Mucosa of gallbladder (tissue), 1 donor: Measurements from ENCODE around the gene AKAP6. TPM values are rescaled to one million over a fixed set of nuclear protein-coding genes. Genes with fewer than 3 reads are reported as not detected.
A peak's percentile ranks its signal among the peaks of the same experiment; 100 is the strongest.
"Not testable (repeated sequence)": the region's sequence is repeated elsewhere in the genome, so short reads cannot be mapped to it uniquely, and the experiment has no call there.

ENCODE experiments used
- DNase-seq: peaks from one replicate; pipeline ENCODE4 v3.0.0-alpha.2; 2020; ENCODE audit warnings: low spot score
- total RNA-seq: library from RNA; stranded (reverse); gene quantifications from one replicate; pipeline ENCODE4 v1.2.1, GENCODE V29; 2021
- donor health status: DM: no; HTN: no; CAD: no.

Gene AKAP6
- total RNA-seq, 1 donor from 2014 or later = 40.1 TPM

DNA sequence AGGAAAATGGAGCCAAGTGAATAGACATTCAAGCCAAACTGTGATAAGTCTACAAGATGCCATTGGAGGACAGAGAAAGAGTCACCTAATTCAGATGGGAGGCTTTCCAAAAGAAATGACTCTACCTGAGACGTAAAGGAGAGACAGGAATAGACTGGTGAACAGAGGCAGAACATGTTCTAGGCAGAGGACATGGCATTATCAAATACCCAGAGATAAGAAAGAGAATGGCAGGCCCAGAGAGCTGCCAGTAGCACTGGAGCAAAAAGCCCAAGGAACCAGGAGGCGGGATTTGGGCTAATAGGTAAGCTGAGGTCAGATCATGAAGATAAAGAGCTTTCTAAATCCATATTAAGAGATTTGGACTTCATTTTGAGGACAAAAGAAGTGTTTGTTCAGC lies 207.1 kb downstream of the AKAP6 start:
- no peak for DNase-seq

DNA sequence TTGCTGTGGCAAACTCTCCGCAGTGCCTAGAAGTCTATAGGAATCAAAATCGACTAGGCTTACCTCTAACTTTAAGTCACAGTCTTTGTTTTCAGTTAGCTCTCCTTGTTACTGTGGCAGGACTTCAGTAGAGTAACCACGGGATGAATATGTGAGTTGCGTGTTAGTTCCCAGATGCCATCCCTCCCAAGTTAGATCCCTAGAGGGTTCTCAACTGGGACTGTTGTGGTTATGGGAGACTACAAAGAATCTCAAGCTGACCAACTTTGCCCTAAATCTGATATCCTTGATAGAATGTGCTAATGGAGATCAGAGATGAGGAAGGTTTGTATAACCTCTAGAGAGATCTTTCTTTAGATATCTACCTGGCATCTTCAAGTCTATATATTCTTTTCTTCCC lies 208.1 kb downstream of the AKAP6 start:
- DNase-seq = no peak

DNA sequence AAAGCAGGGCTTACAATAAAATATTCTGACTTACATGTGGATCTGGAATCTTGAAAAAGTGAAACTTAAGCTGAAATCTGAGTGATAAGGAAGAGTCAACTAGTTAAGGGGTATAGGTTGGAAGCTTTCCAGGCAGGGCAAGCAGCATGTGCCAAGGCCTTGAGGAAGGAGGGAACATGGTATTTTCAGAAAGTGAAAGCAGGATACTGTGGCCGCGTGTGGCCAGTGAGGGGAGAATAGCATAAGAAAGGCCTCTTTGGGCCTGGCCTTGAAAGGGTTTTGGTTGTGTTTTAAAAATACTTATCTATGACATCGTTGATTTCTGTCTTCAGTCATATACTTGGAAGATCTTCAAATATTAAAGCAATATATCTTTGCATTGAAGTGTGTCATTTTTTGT lies 213.4 kb downstream of the AKAP6 start:
- peak; percentile 13 for DNase-seq

DNA sequence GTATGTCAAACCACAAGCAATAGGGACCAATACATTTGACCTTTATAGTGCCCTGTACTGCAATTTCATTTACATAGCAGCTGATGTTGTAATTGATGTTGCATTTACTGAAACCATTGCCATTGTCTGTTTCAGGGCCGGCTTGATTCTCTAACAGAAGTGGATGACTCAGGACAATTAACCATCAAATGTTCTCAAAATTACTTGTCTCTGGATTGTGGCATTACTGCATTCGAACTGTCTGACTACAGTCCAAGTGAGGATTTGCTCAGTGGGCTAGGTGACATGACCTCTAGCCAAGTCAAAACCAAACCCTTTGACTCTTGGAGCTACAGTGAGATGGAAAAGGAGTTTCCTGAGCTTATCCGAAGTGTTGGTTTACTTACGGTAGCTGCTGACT lies 216.0 kb downstream of the AKAP6 start:
- DNase-seq = no peak

DNA sequence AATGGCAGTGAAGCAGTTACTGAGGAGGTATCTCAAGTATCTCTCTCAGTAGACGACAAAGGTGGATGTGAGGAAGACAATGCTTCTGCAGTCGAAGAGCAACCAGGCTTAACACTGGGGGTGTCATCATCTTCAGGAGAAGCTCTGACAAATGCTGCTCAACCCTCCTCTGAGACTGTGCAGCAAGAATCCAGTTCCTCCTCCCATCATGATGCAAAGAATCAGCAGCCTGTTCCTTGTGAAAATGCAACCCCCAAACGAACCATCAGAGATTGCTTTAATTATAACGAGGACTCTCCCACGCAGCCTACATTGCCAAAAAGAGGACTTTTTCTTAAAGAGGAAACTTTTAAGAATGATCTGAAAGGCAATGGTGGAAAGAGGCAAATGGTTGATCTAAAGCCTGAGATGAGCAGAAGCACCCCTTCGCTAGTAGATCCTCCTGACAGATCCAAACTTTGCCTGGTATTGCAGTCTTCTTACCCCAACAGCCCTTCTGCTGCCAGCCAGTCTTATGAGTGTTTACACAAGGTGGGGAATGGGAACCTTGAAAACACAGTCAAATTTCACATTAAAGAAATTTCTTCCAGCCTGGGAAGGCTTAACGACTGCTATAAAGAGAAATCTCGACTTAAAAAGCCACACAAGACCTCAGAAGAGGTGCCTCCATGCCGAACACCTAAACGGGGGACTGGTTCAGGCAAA lies 216.6 kb downstream of the AKAP6 start:
- DNase-seq = no peak

DNA sequence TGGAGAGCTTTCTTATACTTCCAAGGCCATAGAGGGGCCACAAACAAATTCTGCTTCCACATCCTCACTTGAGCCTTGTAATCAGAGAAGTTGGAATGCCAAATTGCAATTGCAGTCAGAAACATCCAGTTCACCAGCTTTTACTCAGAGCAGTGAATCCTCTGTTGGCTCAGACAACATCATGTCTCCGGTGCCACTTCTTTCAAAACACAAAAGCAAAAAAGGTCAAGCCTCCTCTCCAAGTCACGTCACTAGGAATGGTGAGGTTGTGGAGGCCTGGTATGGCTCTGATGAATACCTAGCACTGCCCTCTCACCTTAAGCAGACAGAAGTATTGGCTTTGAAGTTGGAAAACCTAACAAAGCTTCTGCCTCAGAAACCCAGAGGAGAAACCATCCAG lies 217.1 kb downstream of the AKAP6 start:
- no peak for DNase-seq

DNA sequence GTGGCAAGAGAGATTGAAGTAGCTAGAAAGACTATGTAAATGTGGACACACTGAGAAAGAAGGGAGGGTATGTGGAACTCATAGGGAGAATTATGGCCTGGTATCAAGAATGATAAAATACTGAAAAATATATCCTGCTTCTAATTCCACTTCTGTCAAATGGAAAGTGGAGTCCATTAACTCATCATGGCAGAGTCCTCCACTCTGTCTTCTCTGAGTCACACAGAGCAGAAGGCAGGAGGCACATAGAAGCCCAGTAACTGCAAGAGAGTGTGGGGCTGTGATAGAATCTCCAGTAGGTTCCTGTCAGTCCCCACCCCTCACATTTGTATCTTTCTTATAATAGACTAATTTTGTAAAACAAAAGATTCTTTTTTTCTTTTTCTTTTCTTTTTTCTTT lies 223.7 kb downstream of the AKAP6 start:
- no peak for DNase-seq

DNA sequence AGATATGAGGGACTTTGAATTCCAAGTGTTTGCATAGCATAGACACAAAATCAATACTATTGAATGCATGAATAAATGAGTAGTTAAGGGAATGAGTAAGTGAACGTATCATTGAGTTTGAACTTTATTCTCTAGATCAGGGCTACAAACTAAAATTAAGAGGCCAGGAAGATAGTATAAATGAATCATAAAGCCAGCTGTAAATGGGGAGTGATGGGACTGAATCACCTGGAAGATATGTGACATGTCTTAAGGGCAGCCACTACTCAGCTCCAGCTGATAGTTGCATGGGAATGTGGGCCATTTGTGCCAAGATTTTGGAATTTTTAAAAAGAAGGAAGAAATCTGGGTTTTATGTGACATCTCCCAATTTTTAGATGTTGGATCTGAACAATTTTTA lies 229.9 kb downstream of the AKAP6 start:
- no peak for DNase-seq

DNA sequence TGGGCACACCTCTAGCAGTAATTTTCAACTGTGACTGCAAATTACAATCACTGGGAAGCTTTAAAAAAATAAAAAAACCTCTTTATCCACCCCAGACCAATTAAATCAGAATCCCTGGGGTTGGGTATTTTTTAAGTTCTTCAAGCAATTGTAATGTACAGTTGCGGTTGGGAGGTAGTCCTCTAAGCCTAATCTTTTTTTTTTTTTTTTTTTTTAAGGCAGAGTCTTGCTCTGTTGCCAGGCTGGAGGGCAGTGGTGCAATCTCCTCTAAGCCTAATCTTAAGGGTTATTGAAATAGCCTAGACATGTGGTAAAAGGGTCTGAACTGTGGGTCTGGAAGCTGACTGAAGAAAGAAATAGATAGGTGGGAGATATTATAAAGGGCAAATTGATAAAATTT lies 230.5 kb downstream of the AKAP6 start:
- DNase-seq = no peak

DNA sequence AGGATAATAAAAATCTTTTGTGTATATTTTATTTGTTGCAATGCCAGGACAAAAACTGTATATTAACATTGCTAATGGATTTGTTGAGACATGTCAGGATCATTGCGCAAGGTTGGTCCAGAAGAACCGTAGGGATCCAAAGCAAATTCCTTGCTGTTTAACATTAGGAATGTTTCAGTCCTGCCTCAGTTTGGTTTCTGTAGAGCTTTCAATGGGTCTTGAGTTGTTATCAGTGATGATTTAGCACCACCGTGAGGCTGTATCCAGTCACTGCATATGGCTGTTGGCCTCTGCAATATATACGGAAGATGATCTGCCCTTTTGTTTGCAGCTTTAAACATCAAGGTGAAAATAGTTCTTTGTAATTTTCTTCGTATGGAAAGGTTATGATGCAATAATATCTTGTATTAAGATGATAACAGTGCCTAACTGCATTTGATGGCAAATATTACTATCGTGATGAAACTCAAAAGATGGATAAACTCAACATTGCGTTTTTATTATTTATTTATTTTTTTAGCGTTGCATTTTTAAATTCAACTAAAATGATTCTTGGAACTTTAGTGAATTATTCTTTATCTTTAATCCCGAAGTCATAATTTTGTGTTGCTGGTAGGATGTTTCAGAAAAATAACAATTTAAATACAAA lies 231.2 kb downstream of the AKAP6 start:
- DNase-seq = peak; percentile 62

DNA sequence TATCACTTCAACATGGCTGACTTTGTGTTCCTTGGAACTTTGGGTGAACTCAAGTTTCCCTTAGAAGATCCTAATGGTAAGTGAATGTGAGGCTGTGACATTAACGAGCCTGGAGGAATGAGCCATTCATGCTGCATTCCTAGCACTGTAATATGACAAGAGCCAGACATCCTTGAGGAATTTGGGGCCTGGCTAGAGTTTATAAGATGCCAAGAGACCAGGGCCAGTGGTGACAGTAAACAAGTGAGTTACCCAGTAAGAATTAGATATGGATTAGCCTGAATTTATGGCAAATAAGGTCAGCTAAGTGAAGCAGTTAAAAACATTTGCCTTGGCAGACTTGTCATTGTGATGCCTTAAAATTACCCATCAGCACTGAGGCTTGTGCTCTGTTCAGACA lies 232.4 kb downstream of the AKAP6 start:
- DNase-seq = peak; percentile 24

DNA sequence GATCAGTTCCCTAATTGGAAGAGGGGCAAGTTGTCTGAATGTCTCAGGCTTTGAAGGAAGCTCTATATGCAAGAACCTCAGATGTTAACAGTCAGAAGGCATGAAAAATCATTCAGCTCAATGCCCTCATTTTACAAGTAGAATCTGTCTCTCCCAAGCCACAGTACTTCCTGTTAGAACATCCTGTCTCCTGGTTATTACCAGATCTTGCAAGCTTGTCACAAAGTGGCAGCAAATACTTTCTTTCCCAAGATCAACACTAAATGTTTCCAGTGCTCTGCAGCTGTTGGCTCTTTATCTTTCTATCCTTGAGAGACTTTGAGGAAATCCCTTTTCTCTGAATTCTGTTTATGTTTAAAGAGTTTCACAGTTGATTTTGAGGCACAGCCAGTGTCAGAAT lies 235.5 kb downstream of the AKAP6 start:
- DNase-seq = no peak

DNA sequence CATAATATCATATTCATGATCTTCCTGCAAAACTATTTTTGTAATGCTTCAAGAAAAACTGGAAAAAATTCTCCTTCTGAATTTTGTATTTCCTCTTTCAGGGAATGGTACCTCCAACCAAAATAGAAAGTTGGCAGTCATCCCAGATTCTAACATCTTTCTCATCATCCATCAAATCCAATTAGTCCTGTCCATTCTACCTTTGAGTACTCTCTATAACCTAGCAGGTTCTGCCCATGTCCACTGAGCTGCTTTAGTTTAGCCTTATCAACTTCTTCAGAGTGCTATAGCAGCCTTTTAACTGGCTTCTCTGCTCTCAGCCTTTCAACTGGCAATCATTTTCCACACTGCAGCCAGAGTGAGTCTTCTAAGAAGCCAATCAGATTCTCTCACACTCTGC lies 236.2 kb downstream of the AKAP6 start:
- no peak for DNase-seq

DNA sequence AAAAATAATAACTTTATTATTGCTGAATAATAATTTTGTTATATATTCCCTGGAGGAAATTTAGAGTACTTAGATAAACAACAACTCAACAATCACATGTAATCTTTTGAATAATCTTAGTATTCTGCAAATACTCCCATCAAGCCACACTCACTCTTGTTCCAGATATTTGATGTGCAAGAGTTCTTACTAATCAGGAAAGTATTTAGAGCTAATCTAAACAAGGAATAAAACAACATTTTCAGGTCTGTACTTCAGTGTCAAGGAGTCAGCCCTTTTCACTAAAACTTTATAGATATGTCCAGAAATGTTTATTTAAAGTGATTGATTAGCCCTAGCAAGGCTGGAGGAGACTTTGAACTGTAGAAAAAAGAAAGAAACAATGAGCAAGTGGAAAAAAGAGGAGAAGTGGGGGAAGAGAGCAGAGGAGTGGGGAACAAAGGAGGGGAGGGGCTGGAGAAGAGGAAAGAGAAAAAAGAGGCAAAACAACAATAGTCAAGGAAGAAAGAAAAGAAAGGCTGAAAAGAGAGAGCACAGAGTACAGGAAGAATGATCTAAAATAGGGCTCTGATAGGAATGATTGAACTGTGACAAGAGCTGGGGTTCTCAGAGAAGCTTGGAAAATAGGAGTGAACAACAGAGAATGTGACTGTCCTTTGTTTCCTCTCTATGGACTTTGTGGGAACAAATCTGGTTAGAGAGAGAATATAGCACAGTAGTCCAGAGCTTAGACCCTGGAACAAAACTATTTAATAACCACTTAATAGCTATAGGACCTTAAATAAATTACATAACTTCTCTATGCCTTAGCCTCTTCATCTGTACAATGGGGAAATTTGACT lies 238.7 kb downstream of the AKAP6 start:
- no peak for DNase-seq

DNA sequence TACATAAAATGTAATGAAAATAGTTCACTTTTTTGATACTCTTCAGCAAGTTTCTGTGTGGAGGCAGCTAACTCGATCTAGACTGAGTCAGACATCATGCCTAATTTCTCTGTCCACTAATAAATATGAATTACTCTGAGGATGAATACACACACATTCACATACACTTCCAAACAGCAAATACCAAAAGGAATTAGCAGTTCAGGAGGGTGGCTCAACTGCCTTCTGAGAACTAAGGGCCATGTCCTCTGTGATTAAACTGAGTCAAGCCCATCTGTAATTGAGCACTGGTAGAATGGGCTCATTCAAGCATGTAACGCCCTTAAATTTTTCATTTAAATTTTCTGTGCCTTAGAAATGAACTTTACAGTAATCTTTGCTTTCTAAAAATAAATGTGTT lies 242.5 kb downstream of the AKAP6 start:
- DNase-seq = no peak

DNA sequence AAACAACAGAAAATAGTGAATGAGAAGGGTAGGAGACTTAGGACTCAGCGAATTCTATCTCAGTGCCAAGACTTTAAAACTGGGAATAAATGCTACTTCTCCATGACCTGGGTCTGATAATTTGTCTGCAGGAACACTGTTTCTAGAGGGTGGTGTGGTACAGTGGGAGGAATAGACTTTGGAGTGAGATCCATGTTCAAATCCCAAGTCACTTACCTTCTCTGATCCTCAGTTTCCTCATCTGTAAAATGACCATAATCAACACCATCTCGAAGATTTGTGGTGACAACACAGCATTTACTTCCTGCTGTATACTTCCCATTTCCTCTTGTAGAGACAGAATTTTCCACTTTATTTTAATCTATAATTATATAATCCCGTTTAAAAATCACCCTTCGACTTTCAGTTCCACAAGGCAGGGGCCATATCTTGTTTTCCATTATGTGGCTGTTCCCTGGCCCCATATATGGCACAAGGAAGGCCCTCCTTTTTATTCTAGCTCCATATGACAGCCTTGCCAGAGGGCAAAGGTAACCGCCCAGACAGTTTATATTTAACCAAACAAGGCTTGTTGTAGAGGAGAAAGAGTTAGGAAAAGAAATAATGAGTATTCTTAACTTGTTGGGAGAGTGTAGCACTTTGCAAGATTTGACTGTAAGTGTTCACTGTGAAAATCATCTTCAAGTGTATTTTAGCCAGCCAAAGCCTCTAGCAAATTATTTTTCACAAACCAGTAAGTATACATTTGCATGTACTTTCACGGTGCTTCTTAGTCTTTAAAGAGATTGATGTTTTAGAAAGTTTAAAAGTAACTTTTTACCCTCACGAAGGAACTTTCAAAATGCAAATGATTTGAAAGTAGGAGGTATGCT lies 243.1 kb downstream of the AKAP6 start:
- peak; percentile 27 for DNase-seq

DNA sequence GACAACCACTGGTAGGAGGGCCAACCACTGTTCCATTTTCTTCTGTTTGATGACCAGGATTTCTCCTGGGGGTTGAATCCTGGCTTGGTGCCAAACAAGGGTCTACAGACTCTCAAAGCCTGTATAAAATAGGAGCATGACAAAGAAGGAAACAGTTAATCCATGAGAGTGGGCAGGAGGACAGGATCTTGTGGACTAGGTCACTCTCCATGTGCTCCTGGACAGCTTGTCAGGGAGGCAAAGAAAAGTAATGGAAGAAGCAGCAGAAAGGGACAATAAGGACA lies 243.7 kb downstream of the AKAP6 start:
- no peak for DNase-seq

DNA sequence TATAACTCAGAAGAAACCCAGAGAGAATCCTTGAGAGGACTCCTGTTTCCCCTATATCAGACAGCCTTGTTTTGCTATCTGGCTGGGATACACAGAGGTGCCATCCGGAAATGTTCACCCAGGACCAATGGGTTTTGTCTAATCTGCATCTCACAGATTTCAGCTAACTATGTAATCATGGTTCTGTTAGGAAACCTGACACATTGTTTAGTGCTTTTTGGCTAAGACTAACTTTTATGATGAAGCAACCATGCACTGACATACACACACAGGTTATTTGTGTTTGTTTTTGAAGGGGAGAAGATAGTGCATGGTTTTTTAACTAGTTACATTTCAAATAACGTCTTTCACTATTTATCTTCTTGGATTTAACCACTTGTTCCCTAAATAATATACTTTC lies 245.2 kb downstream of the AKAP6 start:
- no peak for DNase-seq

DNA sequence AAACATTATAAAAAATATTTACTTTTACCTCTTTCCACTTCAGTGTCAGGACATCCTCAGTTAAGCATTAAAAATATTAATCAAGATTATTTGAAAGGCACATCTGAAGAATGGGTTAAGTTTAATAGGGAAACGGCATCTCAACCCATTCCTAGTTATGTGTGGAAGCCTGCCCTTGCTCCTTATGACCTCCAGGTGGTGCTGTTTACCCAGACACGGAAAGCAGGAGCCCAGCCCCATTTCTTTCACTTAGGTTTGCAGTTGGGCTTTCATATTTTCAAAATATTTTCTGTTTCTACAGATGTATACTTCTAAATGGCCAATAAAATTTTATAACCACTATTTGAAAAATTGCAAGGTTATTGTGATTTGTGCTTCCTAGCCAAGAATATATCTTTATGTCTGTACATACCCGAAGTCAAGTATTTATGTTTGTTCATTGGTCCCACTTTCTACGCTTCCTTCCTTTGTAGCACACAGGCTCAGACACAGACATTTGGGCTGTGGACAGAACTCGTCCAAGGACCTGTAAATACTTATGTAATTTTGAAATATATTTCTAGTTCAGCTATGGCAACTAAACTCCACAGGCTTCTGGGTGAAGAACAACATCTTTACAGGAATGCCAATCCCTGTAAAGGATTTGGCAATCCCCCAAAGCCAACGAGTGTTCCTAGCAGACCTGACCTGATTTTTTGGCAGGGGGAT lies 247.1 kb downstream of the AKAP6 start:
- peak; percentile 60 for DNase-seq

DNA sequence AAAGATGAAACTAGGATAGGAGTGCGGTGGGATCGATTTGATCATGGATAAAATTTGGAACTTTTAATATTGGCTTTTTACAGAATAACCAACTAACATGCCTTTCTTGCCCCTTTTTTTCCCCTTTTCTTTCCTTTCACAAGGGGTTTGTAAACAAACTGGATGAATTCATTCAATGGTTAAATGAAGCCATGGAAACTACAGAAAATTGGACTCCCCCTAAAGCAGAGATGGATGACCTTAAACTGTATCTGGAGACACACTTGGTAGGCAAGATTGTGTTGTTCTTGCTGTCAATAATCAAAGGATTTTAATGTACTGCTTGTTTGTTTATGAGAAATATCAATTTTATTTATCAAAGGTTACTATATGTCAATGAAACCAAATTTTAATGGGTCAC lies 247.9 kb downstream of the AKAP6 start:
- no peak for DNase-seq

DNA sequence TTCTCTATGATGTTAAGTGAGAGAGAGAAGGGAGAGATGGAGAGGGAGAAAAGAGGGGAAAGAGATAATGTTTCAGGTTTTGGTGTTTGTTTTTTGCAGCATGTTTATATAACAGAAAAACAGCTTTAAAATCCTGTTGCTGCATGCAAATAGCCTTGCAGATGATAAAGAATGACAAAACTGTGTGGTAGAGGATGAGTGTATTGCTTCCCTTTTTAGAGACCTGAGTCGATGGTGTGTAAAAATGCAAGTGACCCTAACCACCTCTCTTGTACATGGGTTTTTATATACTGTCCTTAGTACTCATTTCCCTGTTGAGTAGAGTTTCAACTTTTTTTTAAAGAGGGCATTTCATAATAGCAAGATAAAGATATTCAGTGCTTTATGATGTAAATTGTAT lies 249.1 kb downstream of the AKAP6 start:
- DNase-seq = no peak

DNA sequence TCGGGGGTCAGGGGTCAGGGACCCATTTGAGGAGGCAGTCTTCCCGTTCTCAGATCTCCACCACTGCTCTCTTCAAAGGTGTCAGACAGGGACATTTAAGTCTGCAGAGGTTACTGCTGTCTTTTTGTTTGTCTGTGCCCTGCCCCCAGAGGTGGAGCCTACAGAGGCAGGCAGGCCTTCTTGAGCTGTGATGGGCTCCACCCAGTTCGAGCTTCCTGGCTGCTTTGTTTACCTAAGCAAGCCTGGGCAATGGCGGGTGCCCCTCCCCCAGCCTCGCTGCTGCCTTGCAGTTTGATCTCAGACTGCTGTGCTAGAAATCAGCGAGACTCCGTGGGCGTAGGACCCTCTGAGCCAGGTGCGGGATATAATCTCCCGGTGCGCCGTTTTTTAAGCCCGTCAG lies 254.3 kb downstream of the AKAP6 start:
- not testable (repeated sequence) for DNase-seq
